WTC11 (cell line): ENCODE measurements around the gene NCKIPSD.

Experiments used
- ELF4 ChIP-seq: sonication (generic); formaldehyde crosslinking; IDR thresholded peaks from 2 replicates; pipeline ENCODE4 v1.8.1; 2022; ENCODE audit warnings: low read depth, mild to moderate bottlenecking, moderate library complexity, missing genetic modification reagents
- ETV6 ChIP-seq: sonication (generic); formaldehyde crosslinking; IDR thresholded peaks from 2 replicates; pipeline ENCODE4 v1.8.1; 2022; ENCODE audit warnings: mild to moderate bottlenecking, missing genetic modification reagents
- JUN ChIP-seq: sonication (generic); formaldehyde crosslinking; IDR thresholded peaks from 2 replicates; pipeline ENCODE4 v1.8.0; 2023; ENCODE audit warnings: mild to moderate bottlenecking, missing genetic modification reagents
- NR3C1 ChIP-seq: sonication (generic); formaldehyde crosslinking; conservative IDR thresholded peaks from 2 replicates; pipeline ENCODE4 v1.8.1; 2023; ENCODE audit warnings: low read depth, mild to moderate bottlenecking, missing genetic modification reagents
- TCF7 ChIP-seq: sonication (generic); formaldehyde crosslinking; IDR thresholded peaks from 2 replicates; pipeline ENCODE4 v1.8.0; 2022; ENCODE audit warnings: mild to moderate bottlenecking, low read depth, missing genetic modification reagents, moderate library complexity
- TP53 ChIP-seq: sonication (generic); formaldehyde crosslinking; IDR thresholded peaks from 2 replicates; pipeline ENCODE4 v1.8.1; 2023; ENCODE audit warnings: mild to moderate bottlenecking, missing genetic modification reagents
- TF ChIP-seq, protein P1 (sequence below): fragments of 200-600 bp; IDR thresholded peaks from 2 replicates; pipeline ENCODE4 v1.8.0; 2022; ENCODE audit warnings: antibody characterized with exemption

- TF ChIP-seq TP53 (CRISPR knock-in tag) (peak; percentile 95), ELF4 (CRISPR knock-in tag) (no peak), NR3C1 (CRISPR knock-in tag) (no peak), TCF7 (CRISPR knock-in tag) (peak; percentile 84; the same call in 1 of the 2 replicates), ETV6 (CRISPR knock-in tag) (peak; percentile 96), JUN (CRISPR knock-in tag) (peak; percentile 36; the same call in 1 of the 2 replicates)
- TF ChIP-seq, protein P1, sequence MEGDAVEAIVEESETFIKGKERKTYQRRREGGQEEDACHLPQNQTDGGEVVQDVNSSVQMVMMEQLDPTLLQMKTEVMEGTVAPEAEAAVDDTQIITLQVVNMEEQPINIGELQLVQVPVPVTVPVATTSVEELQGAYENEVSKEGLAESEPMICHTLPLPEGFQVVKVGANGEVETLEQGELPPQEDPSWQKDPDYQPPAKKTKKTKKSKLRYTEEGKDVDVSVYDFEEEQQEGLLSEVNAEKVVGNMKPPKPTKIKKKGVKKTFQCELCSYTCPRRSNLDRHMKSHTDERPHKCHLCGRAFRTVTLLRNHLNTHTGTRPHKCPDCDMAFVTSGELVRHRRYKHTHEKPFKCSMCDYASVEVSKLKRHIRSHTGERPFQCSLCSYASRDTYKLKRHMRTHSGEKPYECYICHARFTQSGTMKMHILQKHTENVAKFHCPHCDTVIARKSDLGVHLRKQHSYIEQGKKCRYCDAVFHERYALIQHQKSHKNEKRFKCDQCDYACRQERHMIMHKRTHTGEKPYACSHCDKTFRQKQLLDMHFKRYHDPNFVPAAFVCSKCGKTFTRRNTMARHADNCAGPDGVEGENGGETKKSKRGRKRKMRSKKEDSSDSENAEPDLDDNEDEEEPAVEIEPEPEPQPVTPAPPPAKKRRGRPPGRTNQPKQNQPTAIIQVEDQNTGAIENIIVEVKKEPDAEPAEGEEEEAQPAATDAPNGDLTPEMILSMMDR = peak; percentile 64; the same call in 1 of the 2 replicates
These were observed 22.0 kb downstream of the NCKIPSD start for GRCh38 chr3:48663489-48664312.
